Measurements from ENCODE around the gene HOMEZ. TPM values are rescaled to one million over a fixed set of nuclear protein-coding genes. Genes with fewer than 3 reads are reported as not detected.

HOMEZ gene
- total RNA-seq, 1 experiment from 2014 or later = 6.2 TPM

GRCh38 chr14:23275412-23275811 lies 10.5 kb downstream of the HOMEZ start:
- H2BK15ac ChIP-seq (ENCODE audit: low read depth, low read length) = no peak overlapping the region
- no peaks in the 10 kb centered on the region for H3K79me2 ChIP-seq (ENCODE audit: insufficient read depth, low read length)
- H3K4me3 Mint-ChIP-seq = no peak overlapping the region
- H3K56ac ChIP-seq (ENCODE audit: insufficient read length, low read depth, low read length) = no peak overlapping the region
- H4K91ac ChIP-seq (ENCODE audit: insufficient read length, low read depth, low read length) = no peak overlapping the region
- H3K36me3 Mint-ChIP-seq (ENCODE audit: insufficient read depth in 1 of 3, low read depth in 3 of 3) = peaks cover 0 to 3% (median 0%) of the 10 kb centered on the region in 3 experiments; a peak in 3 of 7 replicates
- no peak overlapping the region for H4K8ac ChIP-seq (replicated peaks; ENCODE audit: insufficient read length, low read depth, low read length)
- no peak for DNase-seq
- H3K18ac ChIP-seq (ENCODE audit: insufficient read length, low read depth, low read length) = no peak overlapping the region
- TF ChIP-seq CTCF (conservative IDR thresholded peaks at IDR 0.05) = no peak
- no peaks in the 10 kb centered on the region for H3K23me2 ChIP-seq (ENCODE audit: insufficient read length, low read depth, low read length, poor library complexity, severe bottlenecking)
- no peak overlapping the region for H2AFZ ChIP-seq (ENCODE audit: low read length)
- no peak overlapping the region for H3K23ac ChIP-seq (ENCODE audit: insufficient read length, low read depth, low read length)
- H3K4me1 Mint-ChIP-seq = peaks cover 12% of the 10 kb centered on the region in 2 experiments
- no peaks in the 10 kb centered on the region for H3K79me1 ChIP-seq (ENCODE audit: insufficient read depth, low read depth, low read length, poor library complexity, severe bottlenecking)
- no peak overlapping the region for H3K27ac Mint-ChIP-seq
- no peaks in the 10 kb centered on the region for H4K20me1 ChIP-seq (ENCODE audit: control insufficient read depth, insufficient read depth, insufficient read length)
- H2BK120ac ChIP-seq (ENCODE audit: low read depth, low read length, poor library complexity, severe bottlenecking) = no peak overlapping the region
- no peaks in the 10 kb centered on the region for H3K9me3 Mint-ChIP-seq
- no peak overlapping the region for H3K4ac ChIP-seq (ENCODE audit: low read depth, low read length)
- no CpG with 5 or more reads among the region's 2 CpGs for WGBS (ENCODE audit: extremely low coverage, insufficient read length, low lambda C conversion rate)
- H3K4me1 ChIP-seq (ENCODE audit: insufficient read depth, low read length) = peaks cover 8% of the 10 kb centered on the region; the same call in 1 of the 2 replicates
- no peak overlapping the region for H3K9ac ChIP-seq (ENCODE audit: extremely low read depth, insufficient read length, low read length)
- no peak overlapping the region for H2BK20ac ChIP-seq (ENCODE audit: low read depth, low read length, poor library complexity, severe bottlenecking)
- no peak overlapping the region for H2BK12ac ChIP-seq (ENCODE audit: insufficient read length, low read depth, low read length)
- H2AK5ac ChIP-seq (ENCODE audit: insufficient read length, low read length) = no peak overlapping the region
- H3K14ac ChIP-seq (ENCODE audit: insufficient read depth, low read length) = no peak overlapping the region
- peaks cover 98% of the 10 kb centered on the region for H3K27me3 Mint-ChIP-seq (ENCODE audit: low read depth)
- H4K5ac ChIP-seq (ENCODE audit: insufficient read length, low read depth, low read length) = no peak overlapping the region
- no peak overlapping the region for H3K4me2 ChIP-seq (ENCODE audit: insufficient read depth, insufficient read length, low read length)
- H2BK5ac ChIP-seq (ENCODE audit: insufficient read length, low read length) = no peak overlapping the region
- no peak overlapping the region for H3K27ac ChIP-seq (ENCODE audit: insufficient read length, low read depth, low read length)
- no peaks in the 10 kb centered on the region for H3K9me3 ChIP-seq (ENCODE audit: control insufficient read depth, low read depth, low read length)
- H3K27me3 ChIP-seq (ENCODE audit: insufficient read depth, low read length) = peaks cover 2% of the 10 kb centered on the region; the same call in 1 of the 2 replicates
- H3T11ph ChIP-seq (ENCODE audit: low read length) = no peak overlapping the region
